ENCODE measurements around the gene XBP1.
A peak's percentile ranks its signal among the peaks of the same experiment; 100 is the strongest.
"Not testable (repeated sequence)": the region's sequence is repeated elsewhere in the genome, so short reads cannot be mapped to it uniquely, and the experiment has no call there.

XBP1 gene

DNA sequence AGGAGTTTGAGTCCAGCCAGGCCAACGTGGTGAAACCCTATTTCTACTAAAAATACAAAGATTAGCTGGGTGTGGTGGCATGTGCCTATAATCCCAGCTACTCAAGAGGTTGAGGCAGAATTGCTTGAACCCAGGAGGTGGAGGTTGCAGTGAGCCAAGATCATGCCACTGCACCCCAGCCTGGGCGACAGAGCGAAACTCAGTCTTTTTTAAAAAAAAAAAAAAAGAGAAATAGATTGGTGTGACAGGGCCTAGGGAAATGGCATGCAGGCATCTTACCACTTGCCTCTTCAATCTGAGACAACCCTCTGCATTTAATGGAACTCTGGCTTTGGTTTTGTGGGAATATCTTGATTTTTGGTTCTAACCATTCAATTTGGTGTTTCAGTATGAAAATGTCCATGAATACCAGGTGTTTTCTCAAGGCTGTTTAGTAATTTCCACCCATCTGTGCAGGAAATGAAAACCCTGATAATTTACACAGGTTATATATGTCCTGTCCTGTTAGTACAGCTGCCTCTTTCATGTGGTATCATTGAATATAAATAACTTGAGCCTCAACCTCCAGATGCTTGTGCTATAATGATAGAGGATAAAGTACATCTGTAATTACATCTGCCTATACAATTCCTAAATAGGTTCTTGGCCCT is 8.4 kb downstream of the XBP1 start:
- no peak for DNase-seq (ENCODE audit: low read depth)

DNA sequence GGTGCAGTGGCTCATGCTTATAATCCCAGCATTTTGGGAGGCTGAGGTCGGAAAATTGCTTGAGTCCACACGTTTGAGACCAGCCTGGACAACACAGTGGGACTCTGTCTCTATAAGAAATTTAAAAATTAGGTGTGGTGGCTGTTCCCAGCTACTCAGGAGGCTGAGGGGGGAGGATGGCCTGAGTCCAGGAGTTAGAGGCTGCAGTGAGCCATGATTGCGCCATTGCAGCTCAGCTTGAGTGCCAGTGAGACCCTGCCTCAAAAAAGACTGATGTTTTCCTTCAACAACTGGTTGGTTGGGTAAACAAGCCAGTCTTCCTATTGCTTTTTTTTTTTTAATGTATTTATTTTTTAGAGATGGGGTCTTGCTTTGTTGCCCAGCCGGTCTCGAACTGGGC is 9.2 kb downstream of the XBP1 start:
- no peak for DNase-seq (ENCODE audit: low read depth)

DNA sequence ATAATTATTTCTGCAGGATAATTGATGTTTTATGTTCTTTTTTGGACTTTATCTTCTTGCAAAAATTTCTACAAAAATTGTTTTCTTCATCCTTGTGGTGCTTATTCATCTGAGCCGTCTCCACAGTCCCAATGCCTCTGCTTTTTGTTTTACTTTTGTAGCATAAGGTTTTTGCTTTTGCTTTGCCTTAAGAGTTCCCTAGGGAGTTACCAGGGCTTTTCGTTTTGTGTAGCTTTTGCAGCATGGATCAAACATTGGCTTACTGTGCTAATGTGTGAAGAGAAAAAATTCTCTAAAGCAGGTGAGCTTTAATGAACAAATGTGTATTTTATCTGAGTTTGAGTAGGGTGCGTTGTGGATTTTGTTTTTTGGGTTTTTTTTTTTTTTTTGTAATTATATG is 11.8 kb downstream of the XBP1 start:
- DNase-seq (ENCODE audit: low read depth), result no peak

DNA sequence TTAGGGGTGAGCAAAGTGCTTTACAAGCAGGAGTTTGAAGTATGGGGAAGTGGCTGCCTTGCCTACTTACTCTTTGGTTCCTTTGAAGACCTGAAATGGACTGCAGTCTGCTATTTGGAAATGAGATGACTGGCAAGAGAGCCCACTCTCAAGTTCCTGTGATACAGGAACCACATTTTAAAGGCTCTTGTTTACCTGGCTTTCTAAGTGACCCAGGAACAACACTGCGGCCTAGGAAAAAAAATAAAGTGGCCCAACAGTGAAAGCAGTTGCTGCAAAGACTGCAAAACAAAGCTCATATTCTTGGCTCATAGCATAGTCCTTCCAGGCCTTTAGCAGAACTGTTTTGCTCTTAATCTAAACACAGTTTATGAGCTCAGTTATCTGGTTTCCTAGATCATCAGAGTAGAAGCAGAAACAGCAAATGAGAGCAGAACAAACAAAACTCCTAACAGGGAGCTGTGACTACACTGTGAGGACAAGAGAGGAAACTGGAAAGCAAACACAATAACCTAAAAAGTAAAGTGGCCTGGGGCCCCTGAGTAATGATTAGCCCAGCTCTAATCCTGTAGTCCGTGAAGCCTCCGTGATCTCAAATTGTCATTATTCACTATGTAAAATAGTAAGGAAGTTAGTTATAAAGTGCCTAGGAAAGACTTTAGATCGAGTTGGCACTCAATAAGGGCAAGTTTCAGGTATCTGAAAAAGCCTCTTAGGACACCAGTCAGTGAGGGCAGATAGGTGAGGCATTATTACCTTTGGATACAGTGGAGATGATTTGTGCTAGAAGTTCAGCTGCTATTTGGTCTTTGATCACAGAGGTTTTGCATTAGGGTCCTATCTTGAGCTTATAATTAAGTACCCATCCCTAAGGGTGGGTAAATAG is 16.3 kb downstream of the XBP1 start:
- no peak for DNase-seq (ENCODE audit: low read depth)

DNA sequence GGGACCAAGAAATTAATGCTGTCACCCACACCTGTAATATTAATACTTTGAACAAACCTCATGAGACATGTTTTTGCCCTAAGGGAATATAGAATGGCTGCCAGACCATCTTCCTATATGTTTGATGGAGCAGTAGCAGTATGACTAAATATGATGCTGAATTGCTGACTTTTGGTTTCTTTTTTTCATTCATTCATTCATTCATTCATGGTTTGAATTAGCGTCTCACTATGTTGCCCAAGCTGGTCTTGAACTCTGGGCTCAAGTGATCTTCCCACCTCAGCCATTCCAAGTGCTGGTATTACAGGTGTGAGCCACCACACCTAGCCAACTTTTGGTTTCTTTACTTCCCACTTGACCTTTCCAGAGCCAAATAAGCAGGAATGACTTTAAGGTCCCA is 20.1 kb downstream of the XBP1 start:
- no peak for DNase-seq (ENCODE audit: low read depth)

DNA sequence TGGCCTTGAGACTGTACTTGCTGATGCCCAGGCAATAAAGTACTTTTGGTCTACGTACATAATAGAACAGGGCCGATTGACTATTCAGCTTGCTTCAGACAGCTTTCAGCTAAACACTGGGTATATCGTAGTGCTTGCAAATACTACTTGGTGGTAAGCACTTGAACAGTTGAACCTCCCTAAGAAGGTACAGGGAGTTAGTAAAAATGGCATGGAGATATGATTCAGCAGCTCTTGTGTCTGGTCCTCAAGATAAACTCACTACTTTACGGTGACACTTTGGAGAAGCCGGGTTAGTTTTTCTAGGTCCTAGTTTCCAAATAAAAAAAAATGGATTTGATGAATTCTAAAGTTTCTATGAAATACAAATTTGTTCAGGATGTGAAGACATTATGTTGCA is 20.5 kb downstream of the XBP1 start:
- DNase-seq (ENCODE audit: low read depth), result no peak

DNA sequence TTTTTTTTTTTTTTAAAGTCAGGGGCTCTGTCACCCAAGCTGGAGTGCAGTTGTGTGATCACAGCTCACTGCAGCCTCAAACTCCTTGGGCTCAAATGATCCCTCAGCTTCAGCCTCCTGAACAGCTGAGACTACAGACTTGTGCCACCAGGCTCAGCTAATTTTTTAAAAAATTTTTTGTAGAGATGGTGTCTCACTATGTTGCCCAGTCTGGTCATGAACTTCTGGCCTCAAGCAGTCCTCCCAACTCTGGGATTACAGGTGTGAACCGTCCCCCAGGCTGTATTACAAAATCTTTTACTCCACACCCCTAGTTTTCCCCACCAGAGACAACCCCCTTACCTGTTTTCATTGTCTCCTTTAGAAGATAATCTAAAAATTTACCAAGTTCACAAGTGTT is 26.0 kb downstream of the XBP1 start:
- DNase-seq (ENCODE audit: low read depth), result no peak

DNA sequence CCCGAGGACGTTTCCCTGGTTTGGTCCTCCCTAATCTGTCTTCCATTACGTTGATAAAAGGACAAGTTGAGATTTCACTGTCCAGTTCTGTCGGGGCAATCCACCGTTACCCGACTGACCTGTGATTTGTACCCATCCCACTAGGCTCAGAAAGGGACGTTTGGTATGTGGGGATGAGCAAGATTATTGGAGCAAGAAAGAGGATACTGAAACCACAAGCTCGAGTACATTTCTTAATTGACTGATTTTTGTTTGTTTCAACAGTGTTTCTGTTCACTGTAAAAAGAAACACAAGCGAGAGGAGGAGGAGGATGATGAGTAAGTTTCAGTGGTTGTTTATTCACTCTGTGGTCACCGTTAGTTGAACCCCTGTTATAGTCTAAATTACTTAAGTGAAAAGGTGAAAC is 26.9 kb downstream of the XBP1 start:
- DNase-seq (ENCODE audit: low read depth), result no peak

DNA sequence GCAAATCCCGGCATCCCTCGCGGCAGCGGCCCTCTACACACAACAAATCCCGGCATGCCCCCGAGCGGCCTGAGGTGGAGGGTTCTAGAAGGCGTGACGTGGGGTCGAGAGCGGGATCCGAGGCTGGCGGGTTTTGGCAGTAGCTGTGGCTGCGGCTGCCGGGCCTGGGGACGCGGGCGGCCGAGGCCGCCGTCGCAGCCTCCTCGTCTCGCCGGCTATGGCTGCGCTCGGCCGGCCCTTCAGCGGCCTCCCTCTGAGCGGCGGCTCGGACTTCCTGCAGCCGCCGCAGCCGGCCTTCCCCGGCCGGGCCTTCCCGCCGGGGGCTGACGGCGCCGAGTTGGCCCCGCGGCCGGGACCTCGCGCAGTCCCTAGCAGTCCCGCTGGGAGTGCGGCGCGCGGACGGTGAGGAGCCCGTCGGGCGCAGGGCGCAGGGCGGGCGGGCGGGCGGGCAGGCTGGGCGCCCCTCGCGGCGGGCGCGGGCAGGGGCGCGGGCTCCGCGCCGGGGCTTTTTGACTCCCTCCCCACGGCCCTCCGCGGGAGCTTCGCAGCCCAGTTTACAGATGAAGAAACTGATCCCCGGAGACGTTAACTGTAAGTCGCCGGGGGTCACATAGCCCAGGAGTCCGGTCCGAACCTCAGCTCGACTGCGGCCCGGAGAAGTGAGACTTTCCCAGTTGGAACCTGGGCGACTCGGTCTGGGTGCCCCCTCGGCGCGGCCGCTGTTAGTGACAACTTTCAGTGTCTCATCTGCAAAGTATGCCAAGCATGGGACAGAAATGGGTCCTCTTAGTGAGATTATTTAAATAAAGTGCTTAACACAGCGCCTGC is 27.5 kb downstream of the XBP1 start, which contains the start of gene CCDC117:
Gene CCDC117 (plus strand): TSS at position 63 of the 828 bp plus-strand sequence. CDS start 155 bp downstream, at position 218.
- peak; percentile 89 for DNase-seq (ENCODE audit: low read depth)

DNA sequence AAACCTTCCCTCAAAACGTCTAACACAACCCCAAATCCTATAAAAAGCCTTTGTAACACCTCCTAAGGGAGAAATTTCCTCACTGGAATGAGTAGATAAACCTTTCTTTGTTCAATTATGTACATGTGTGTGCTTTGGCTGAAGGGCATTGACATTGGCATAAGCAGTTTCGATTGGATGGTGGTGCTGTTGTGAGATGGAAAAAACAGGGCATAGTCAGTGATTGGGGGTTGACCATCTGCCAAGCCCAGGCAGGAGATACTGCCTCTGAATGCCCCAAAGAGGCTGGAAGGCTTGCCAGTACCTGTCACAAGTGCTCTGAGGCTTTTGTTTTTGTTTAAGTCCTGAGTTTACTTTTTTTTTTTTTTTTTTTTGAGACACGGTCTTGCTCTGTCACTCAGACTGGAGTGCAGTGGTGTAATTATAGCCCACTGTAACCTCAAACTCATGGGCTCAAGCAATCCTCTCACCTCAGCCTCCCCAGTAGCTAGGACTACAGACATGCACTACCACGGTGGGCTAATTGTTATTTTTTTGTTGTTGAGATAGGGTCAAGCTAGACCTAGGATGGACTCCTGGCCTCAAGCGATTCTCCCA is 29.1 kb downstream of the XBP1 start:
- no peak for DNase-seq (ENCODE audit: low read depth)

DNA sequence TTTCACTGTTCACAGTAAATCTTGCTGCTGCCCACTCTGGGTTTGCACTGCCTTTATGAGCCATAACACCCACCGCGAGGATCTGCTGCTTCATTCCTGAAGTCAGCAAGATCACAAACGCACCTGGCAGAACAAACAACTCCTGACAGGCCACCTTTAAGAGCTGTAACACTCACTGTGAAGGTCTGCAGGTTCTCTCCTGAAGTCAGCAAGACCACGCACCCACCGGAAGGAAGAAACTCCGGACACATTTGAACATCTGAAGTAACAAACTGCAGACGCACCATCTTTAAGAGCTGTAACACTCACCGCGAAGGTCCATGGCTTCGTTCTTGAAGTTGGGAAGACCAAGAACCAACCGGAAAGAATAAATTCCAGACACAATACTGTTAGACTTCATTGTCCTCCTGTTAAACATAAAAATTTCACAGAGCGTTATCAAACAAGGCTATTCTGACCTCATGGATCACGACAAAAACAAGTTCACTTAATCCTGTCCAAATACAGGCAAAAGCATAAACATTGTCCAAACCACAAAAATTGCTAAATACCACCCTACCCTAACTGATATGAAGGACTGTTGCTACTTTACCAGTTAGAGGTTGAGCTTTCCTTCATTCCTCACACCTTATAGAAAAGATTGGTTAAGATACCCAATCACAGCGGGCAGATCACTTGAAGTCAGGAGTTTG is 30.8 kb downstream of the XBP1 start:
- no peak for DNase-seq (ENCODE audit: low read depth)

DNA sequence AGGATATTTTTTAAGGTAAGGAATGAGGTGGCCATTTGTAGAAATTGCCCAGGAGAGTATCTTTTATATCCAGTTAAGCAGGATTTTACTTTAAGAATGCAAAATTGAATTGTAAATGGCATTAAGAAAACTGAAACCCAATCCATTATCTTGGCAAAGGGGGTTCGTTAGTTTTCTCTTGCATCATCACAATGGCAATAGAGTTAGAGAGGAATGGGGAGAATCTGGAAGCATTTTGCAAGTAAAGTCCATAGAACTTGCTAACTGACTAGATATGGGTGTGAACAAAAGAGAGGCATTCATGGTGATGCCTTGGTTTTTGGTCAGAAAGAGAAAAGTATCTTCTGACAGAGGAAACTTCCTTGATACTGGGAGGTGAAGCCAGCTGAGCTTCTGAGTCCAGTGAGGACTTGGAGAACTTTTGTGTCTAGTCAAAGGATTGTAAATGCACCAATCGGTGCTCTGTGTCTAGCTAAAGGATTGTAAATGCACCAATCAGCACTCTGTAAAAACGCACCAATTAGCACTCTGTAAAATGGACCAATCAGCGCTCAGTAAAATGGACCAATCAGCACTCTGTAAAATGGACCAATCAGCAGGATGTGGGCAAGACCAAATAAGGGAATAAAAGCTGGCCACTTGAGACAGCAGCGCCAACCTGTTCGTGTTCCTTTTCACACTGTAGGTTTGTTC is 31.5 kb downstream of the XBP1 start:
- no peak for DNase-seq (ENCODE audit: low read depth)

DNA sequence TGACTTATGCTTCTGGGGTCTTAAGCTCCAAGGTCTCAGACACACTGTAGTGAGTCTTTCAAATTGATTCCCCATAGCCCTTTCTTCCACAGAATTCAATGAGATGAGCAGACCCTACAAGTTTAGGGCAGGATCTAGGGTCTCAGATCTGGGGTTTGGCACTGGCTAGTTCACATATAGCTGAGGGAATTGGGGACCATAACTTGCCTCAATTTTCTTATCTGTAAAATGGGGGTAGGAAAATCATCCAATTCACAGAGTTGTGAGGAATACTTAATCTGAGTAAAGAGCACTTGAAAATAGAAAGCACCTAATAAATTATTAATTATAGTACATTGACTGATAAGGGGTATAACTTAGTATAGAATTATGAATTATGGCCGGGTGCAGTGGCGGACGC is 33.7 kb downstream of the XBP1 start:
- DNase-seq (ENCODE audit: low read depth), result no peak

DNA sequence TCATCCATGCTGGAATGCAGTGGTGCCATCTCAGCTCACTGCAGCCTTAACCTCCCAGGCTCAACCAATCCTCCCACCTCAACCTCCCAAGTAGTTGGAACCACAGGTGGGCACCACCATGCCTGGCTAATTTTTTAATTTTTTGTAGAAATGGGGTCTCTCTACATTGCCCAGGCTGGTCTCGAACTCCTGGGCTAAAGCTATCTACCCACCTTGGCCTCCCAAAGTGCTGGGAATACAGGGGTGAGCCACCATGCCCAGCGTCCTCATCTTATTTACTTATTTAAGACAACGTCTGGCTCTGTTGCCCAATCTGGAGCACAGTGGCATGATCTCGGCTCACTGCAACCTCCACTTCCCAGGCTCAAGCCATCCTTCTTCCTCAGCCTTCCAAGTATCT is 38.4 kb downstream of the XBP1 start:
- DNase-seq (ENCODE audit: low read depth), result not testable (repeated sequence)

DNA sequence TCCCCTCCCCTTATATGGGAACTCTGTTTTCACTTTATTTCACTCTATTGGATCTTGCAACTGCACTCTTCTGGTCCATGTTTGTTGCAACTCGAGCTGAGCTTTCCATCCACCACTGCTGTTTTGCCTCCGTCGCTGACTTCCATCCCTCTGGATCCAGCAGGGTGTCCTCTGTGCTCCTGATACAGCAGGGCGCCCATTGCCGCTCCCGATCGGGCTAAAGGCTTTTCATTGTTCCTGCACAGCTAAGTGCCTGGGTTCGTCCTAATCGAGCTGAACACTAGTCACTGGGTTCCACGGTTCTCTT is 39.0 kb downstream of the XBP1 start:
- DNase-seq (ENCODE audit: low read depth), result no peak

DNA sequence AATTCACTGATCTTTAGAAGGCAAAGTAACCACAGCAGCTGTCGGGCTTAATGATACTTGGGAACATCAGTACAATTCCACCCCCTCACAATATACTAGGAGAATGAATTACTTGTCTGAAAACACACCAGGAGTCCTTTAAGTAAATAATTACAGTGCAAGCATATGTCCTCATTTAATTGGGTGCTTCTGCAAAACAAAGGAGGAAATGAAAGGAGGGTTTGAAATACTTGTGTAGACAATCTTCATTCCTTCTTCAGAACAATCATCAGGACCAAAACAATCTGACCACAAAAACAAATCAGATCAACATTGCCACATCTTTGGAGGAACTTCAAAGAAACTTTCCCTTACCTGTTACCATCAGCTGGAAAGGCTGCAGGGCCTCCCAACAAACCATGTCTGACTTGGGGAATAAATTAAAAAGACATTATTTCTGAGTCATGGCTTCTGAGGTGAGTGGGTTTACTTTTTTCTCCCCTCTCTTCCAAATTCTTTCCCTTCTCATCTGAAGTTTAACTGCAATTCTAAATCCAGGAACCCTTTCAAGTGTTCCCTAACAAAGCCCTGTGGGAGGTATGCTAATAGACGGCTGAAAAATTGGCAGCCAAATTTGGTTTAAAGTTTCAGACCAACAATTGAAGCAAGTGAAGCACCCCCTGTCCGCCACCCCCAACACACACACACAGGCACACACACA is 40.4 kb downstream of the XBP1 start:
- DNase-seq (ENCODE audit: low read depth), result no peak

DNA sequence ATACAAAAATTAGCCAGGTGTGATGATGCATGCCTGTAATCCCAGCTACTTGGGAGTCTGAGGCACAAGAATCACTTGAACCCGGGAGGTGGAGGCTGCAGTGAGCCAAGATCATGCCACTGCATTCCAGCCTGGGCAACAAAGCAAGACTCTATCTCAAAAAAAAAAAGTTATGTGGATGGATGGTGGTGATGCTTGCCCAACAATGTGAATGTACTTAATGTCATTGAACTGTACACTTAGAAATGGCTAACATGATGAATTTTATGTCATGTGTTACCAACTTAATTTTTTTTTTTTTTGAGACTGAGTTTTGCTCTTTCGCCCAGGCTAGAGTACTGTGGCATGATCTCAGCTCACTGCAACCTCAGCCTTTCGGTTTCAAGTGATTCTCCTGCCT is 45.9 kb downstream of the XBP1 start:
- not testable (repeated sequence) for DNase-seq (ENCODE audit: low read depth)

DNA sequence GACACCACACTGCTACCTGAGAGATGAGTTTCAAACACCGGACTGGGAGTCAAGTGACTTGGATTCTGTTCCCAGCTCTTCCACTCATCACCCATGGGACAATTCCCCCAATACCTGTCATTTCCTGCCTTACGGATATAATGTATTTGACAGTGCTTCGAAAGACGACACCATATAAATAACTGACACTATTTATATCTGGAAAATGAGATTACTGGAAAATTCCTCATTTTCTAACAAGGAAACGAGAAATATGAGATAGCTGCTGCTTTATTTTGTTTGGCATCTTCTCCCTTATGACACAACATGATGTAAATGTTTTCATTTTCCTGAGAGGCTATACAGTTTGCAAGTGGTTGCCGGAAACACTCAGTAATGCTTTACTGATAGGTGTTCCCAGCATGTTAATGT is 49.9 kb downstream of the XBP1 start:
- DNase-seq (ENCODE audit: low read depth), result no peak
